SK-N-SH (cell line): ENCODE measurements around the gene DGKE. TPM values are rescaled to one million over a fixed set of nuclear protein-coding genes. Genes with fewer than 3 reads are reported as not detected.

Experiments
- CTCF ChIA-PET: fragments of 300-600, 350-600 bp; formaldehyde crosslinking; extraction: SDS; loops from one replicate; lab custom pipeline; 2021; lab: Yijun Ruan, JAX
- POLR2A ChIA-PET: fragments of 350-600 bp; sonication (Branson Sonifier 250); formaldehyde crosslinking; extraction: SDS; loops from one replicate; lab custom pipeline; 2020; ENCODE audit warnings: antibody characterized with exemption, inconsistent platforms; lab: Yijun Ruan, JAX
- DNase-seq: peaks from one replicate; pipeline ENCODE4 v3.0.0; 2012
- H2AFZ ChIP-seq: fragments of 200-600 bp; sonication (generic); 2 replicates; pipeline ENCODE4 v1.8.1; 2016; ENCODE audit warnings: antibody characterized with exemption, mild to moderate bottlenecking, low read depth
- H3F3A ChIP-seq: fragments of 200-600 bp; sonication (generic); replicated peaks from 2 replicates; pipeline ENCODE3; 2016; ENCODE audit warnings: antibody characterized with exemption, mild to moderate bottlenecking; ENCODE audit not compliant: insufficient read depth
- H3K27ac ChIP-seq, 2 experiments: fragments of 200-500 bp in 1 of 2; fragments of 200-600 bp in 1 of 2; sonication (Bioruptor generic) in 1 of 2; sonication (generic), shearing (Covaris generic) in 1 of 2; 2 replicates each; pipeline versions ENCODE4 v1.5.1 to v1.6.1; 2014 to 2016; ENCODE audit warnings: low read depth in 2 of 2, inconsistent platforms in 1 of 2, low read length in 1 of 2, mild to moderate bottlenecking in 1 of 2, mixed read lengths in 1 of 2
- H3K27me3 ChIP-seq: fragments of 200-600 bp; sonication (generic), shearing (Covaris generic); 2 replicates; pipeline ENCODE4 v1.6.1; 2016; ENCODE audit warnings: mixed run types; ENCODE audit not compliant: insufficient read depth
- H3K36me3 ChIP-seq, 2 experiments: fragments of 200-500 bp in 1 of 2; fragments of 200-600 bp in 1 of 2; sonication (Bioruptor generic) in 1 of 2; sonication (generic) in 1 of 2; replicated peaks in 1 of 2; 2 replicates each; pipeline versions ENCODE3 to v1.5.1; 2014 to 2016; ENCODE audit warnings: low read length in 1 of 2, mild to moderate bottlenecking in 1 of 2; ENCODE audit not compliant: insufficient read depth in 2 of 2, control insufficient read depth in 1 of 2
- H3K4me1 ChIP-seq, 2 experiments: fragments of 200-500 bp in 1 of 2; fragments of 200-600 bp in 1 of 2; sonication (Bioruptor generic) in 1 of 2; sonication (generic), shearing (Covaris generic) in 1 of 2; 2 replicates each; pipeline versions ENCODE4 v1.5.1 to v1.6.1; 2014 to 2016; ENCODE audit warnings: low read depth in 1 of 2, low read length in 1 of 2, mixed run types in 1 of 2; ENCODE audit not compliant: insufficient read depth in 2 of 2, control insufficient read depth in 1 of 2
- H3K4me2 ChIP-seq: fragments of 200-600 bp; sonication (generic), shearing (Covaris generic); 2 replicates; pipeline ENCODE4 v1.6.1; 2017; ENCODE audit warnings: mixed run types
- H3K4me3 ChIP-seq, 2 experiments: fragments of 200-500 bp in 1 of 2; fragments of 200-600 bp in 1 of 2; sonication (Bioruptor generic) in 1 of 2; sonication (generic), shearing (Covaris generic) in 1 of 2; 2 replicates each; pipeline versions ENCODE4 v1.5.1 to v1.8.1; 2014 to 2016; ENCODE audit warnings: low read depth in 2 of 2, inconsistent platforms in 1 of 2, low read length in 1 of 2, mild to moderate bottlenecking in 1 of 2, mixed read lengths in 1 of 2, moderate library complexity in 1 of 2
- H3K79me2 ChIP-seq: fragments of 200-600 bp; sonication (generic); 2 replicates; pipeline ENCODE4 v1.8.1; 2017; ENCODE audit warnings: mild to moderate bottlenecking; ENCODE audit not compliant: insufficient read depth
- H3K9ac ChIP-seq: fragments of 200-600 bp; sonication (generic); 2 replicates; pipeline ENCODE4 v1.6.1; 2017; ENCODE audit warnings: mixed run types
- H3K9me2 ChIP-seq: fragments of 200-600 bp; sonication (generic); 2 replicates; pipeline ENCODE4 v1.6.1; 2017; ENCODE audit warnings: mixed run types
- H3K9me3 ChIP-seq: fragments of 200-600 bp; sonication (generic); 2 replicates; pipeline ENCODE4 v1.6.1; 2017; ENCODE audit warnings: mixed run types, mild to moderate bottlenecking, moderate library complexity
- H4K20me1 ChIP-seq: fragments of 200-600 bp; sonication (generic); 2 replicates; pipeline ENCODE4 v1.6.1; 2017; ENCODE audit warnings: mild to moderate bottlenecking, mixed run types; ENCODE audit not compliant: insufficient read depth
- ELF1 ChIP-seq: IDR thresholded peaks from 2 replicates; pipeline ENCODE4 v1.4.0; 2012
- EZH2phosphoT487 ChIP-seq: fragments of 200-600 bp; sonication (generic); IDR thresholded peaks from 2 replicates; pipeline ENCODE4 v1.6.1; 2017; ENCODE audit warnings: low read depth, mixed run types, mild to moderate bottlenecking, antibody characterized with exemption, moderate library complexity, borderline replicate concordance
- FOSL2 ChIP-seq: IDR thresholded peaks from 2 replicates; pipeline ENCODE4 v1.4.0; 2012; ENCODE audit warnings: low read depth, mild to moderate bottlenecking, moderate library complexity, borderline replicate concordance
- FOXJ3 ChIP-seq: sonication (generic); formaldehyde crosslinking; IDR thresholded peaks from 2 replicates; pipeline ENCODE4 v1.5.1; 2020; ENCODE audit warnings: mild to moderate bottlenecking, missing genetic modification reagents
- JUND ChIP-seq: IDR thresholded peaks from 2 replicates; pipeline ENCODE4 v1.4.0; 2012
- MXI1 ChIP-seq: IDR thresholded peaks from 2 replicates; pipeline ENCODE4 v1.6.1; 2012; ENCODE audit warnings: mild to moderate bottlenecking, low read depth, low read length, improper control_type of control experiment
- NFIC ChIP-seq: IDR thresholded peaks from 2 replicates; pipeline ENCODE4 v1.4.0; 2012; ENCODE audit warnings: borderline replicate concordance
- NRF1 ChIP-seq: IDR thresholded peaks from 2 replicates; pipeline ENCODE4 v1.6.1; 2012; ENCODE audit warnings: low read depth, mild to moderate bottlenecking, low read length
- RAD21 ChIP-seq: IDR thresholded peaks from 2 replicates; pipeline ENCODE4 v1.6.1; 2012; ENCODE audit warnings: mild to moderate bottlenecking, low read length
- SMC3 ChIP-seq: IDR thresholded peaks from 2 replicates; pipeline ENCODE4 v1.6.1; 2012; ENCODE audit warnings: low read depth, low read length, improper control_type of control experiment
- TCF12 ChIP-seq: IDR thresholded peaks from 2 replicates; pipeline ENCODE4 v1.4.0; 2012
- TEAD4 ChIP-seq: IDR thresholded peaks from 2 replicates; pipeline ENCODE4 v1.4.0; 2012; ENCODE audit warnings: mild to moderate bottlenecking, borderline replicate concordance; ENCODE audit not compliant: insufficient read depth
- YY1 ChIP-seq: IDR thresholded peaks from 2 replicates; pipeline ENCODE4 v1.4.0; 2012; ENCODE audit warnings: low read depth, mild to moderate bottlenecking
- WGBS: methylation state at CpG from one replicate; pipeline ENCODE4 v1.1.6; 2017; ENCODE audit warnings: low lambda C conversion rate; 5-methylcytosine and 5-hydroxymethylcytosine counted together
- polyA plus RNA-seq, 3 experiments: library from polyadenylated mRNA; depleted of rRNA; stranded (reverse); fragments of >200 nt; gene quantifications; 2 replicates each; pipeline ENCODE4 v1.2.3, GENCODE V29; 2012
- TF ChIP-seq, protein P1 (sequence below): IDR thresholded peaks from 2 replicates; pipeline ENCODE4 v1.4.0; 2012; ENCODE audit warnings: low read depth, borderline replicate concordance
- TF ChIP-seq, protein P2 (sequence below): fragments of 150-350 bp; IDR thresholded peaks from 2 replicates; pipeline ENCODE4 v1.6.1; 2016; ENCODE audit warnings: mild to moderate bottlenecking, low read depth, low read length
- TF ChIP-seq, protein P3 (sequence below): IDR thresholded peaks from 2 replicates; pipeline ENCODE4 v1.4.0; 2012; ENCODE audit warnings: low read depth, borderline replicate concordance
- TF ChIP-seq, protein P4 (sequence below): IDR thresholded peaks from 2 replicates; pipeline ENCODE4; 2012
- TF ChIP-seq, protein P5 (sequence below): IDR thresholded peaks from 2 replicates; pipeline ENCODE4 v1.6.1; 2012; ENCODE audit warnings: mild to moderate bottlenecking, low read depth, low read length, moderate library complexity

DGKE gene
- polyA plus RNA-seq, 1 of the 3 experiments (the other 2 are of a cell fraction), result 2.4 TPM

DNA sequence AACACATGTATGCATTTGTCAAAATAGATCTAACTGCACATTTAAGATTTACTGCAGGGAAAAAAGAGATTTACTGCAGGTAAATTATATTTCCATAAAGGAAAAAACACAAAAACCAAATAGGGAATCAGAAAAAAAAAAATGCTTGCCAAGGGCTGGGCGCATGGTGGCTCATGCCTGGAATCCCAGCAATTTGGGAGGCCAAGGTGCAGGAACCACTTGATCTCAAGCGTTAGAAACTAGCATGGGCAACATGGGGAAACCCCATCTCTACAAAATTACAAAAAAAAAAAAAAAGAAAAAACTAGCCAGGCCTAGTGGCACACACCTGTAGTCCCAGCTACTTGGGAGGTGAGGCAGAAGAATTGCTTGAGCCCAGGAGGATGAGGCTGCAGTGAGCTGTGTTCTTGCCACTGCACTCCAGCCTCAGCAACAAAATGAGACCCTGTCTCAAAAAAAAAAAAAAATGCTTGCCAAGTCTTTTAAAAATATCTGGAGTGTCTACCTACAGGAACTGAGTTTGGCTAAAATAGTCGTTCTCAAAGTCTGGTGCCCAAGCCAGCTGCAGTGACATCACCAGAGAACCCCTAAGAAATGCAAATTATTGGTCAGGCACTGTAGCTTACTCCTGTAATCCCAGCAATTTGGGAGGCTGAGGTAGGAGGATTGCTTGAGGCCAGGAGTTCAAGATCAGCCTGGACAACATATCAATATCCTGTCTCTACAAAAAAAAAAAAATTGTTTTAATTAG, 62.4 kb downstream of the DGKE start:
- Histone ChIP-seq H3K4me2 (no peak overlapping the region), H3K9me3 (no peaks in the 10 kb centered on the region), H3K79me2 (no peaks in the 10 kb centered on the region), H3K4me1 (peaks cover 0 to 3% of the 10 kb centered on the region in 2 experiments; a peak in 1 of 4 replicates), H3K27me3 (no peaks in the 10 kb centered on the region), H3K9ac (no peak overlapping the region), H3K27ac (no peak overlapping the region), H3F3A (peaks cover 5% of the 10 kb centered on the region), H2AFZ (no peak overlapping the region), H3K4me3 (no peak overlapping the region), H3K9me2 (no peaks in the 10 kb centered on the region), H3K36me3 (peaks cover 10 to 54% of the 10 kb centered on the region in 2 experiments), H4K20me1 (no peaks in the 10 kb centered on the region)
- 81% methylated on average over 3 of the region's 3 CpGs for WGBS
- CTCF ChIA-PET, result no interaction called here
- POLR2A ChIA-PET, result interaction anchor here (0.7 kb wide), 1 partner anchor 677 kb away, joined by 3 read pairs; no protein-coding TSS in a partner anchor
- DNase-seq, result no peak
- TF ChIP-seq, protein P1, sequence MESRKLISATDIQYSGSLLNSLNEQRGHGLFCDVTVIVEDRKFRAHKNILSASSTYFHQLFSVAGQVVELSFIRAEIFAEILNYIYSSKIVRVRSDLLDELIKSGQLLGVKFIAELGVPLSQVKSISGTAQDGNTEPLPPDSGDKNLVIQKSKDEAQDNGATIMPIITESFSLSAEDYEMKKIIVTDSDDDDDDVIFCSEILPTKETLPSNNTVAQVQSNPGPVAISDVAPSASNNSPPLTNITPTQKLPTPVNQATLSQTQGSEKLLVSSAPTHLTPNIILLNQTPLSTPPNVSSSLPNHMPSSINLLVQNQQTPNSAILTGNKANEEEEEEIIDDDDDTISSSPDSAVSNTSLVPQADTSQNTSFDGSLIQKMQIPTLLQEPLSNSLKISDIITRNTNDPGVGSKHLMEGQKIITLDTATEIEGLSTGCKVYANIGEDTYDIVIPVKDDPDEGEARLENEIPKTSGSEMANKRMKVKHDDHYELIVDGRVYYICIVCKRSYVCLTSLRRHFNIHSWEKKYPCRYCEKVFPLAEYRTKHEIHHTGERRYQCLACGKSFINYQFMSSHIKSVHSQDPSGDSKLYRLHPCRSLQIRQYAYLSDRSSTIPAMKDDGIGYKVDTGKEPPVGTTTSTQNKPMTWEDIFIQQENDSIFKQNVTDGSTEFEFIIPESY, result no peak
- TF ChIP-seq FOSL2, result no peak
- TF ChIP-seq, protein P2, sequence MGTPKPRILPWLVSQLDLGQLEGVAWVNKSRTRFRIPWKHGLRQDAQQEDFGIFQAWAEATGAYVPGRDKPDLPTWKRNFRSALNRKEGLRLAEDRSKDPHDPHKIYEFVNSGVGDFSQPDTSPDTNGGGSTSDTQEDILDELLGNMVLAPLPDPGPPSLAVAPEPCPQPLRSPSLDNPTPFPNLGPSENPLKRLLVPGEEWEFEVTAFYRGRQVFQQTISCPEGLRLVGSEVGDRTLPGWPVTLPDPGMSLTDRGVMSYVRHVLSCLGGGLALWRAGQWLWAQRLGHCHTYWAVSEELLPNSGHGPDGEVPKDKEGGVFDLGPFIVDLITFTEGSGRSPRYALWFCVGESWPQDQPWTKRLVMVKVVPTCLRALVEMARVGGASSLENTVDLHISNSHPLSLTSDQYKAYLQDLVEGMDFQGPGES, result no peak
- TF ChIP-seq TEAD4, result no peak
- no peak for TF ChIP-seq EZH2phosphoT487
- no peak for TF ChIP-seq NFIC

DNA sequence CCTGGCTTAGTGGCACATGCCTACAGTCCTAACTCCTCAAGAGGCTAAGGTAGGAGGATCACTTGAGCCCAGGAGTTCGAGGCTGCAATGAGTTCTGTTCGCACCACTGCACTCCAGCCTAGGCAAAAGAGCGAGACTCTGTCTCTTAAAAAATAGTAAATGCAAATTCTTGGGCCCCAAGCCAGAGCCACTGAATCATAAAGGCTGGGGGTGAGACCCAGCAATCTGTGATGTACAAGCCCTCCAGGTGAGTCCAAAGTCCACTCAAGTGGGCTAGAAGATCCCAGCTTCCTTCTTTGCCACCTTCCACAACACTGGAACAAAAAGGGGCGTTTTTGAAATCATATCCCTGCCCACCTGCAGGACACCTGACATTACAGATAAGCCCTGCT, 63.0 kb downstream of the DGKE start:
- H3K9me2 ChIP-seq, result no peaks in the 10 kb centered on the region
- no peak overlapping the region for H3K27ac ChIP-seq
- CTCF ChIA-PET, result no interaction called here
- H3K4me3 ChIP-seq, result no peak overlapping the region
- H3K36me3 ChIP-seq, result peaks cover 8 to 49% of the 10 kb centered on the region in 2 experiments
- H3K4me1 ChIP-seq, result peaks cover 0 to 6% of the 10 kb centered on the region in 2 experiments; a peak in 2 of 4 replicates
- H2AFZ ChIP-seq, result no peak overlapping the region
- H3F3A ChIP-seq, result peaks cover 5% of the 10 kb centered on the region
- DNase-seq, result no peak
- H3K4me2 ChIP-seq, result no peak overlapping the region
- POLR2A ChIA-PET, result interaction anchor here (0.7 kb wide), 1 partner anchor 677 kb away, joined by 3 read pairs; no protein-coding TSS in a partner anchor
- no peak overlapping the region for H3K9ac ChIP-seq
- no peaks in the 10 kb centered on the region for H3K79me2 ChIP-seq
- 66% methylated on average over 4 of the region's 4 CpGs for WGBS
- no peaks in the 10 kb centered on the region for H4K20me1 ChIP-seq
- H3K27me3 ChIP-seq, result no peaks in the 10 kb centered on the region
- no peaks in the 10 kb centered on the region for H3K9me3 ChIP-seq
- TF ChIP-seq FOXJ3, result no peak
- no peak for TF ChIP-seq NRF1
- no peak for TF ChIP-seq MXI1
- TF ChIP-seq ELF1, result no peak
- TF ChIP-seq, protein P3, sequence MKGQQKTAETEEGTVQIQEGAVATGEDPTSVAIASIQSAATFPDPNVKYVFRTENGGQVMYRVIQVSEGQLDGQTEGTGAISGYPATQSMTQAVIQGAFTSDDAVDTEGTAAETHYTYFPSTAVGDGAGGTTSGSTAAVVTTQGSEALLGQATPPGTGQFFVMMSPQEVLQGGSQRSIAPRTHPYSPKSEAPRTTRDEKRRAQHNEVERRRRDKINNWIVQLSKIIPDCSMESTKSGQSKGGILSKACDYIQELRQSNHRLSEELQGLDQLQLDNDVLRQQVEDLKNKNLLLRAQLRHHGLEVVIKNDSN, result no peak
- no peak for TF ChIP-seq FOSL2
- TF ChIP-seq, protein P4, sequence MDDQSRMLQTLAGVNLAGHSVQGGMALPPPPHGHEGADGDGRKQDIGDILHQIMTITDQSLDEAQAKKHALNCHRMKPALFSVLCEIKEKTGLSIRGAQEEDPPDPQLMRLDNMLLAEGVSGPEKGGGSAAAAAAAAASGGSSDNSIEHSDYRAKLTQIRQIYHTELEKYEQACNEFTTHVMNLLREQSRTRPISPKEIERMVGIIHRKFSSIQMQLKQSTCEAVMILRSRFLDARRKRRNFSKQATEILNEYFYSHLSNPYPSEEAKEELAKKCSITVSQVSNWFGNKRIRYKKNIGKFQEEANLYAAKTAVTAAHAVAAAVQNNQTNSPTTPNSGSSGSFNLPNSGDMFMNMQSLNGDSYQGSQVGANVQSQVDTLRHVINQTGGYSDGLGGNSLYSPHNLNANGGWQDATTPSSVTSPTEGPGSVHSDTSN, result no peak
- TF ChIP-seq, protein P5, sequence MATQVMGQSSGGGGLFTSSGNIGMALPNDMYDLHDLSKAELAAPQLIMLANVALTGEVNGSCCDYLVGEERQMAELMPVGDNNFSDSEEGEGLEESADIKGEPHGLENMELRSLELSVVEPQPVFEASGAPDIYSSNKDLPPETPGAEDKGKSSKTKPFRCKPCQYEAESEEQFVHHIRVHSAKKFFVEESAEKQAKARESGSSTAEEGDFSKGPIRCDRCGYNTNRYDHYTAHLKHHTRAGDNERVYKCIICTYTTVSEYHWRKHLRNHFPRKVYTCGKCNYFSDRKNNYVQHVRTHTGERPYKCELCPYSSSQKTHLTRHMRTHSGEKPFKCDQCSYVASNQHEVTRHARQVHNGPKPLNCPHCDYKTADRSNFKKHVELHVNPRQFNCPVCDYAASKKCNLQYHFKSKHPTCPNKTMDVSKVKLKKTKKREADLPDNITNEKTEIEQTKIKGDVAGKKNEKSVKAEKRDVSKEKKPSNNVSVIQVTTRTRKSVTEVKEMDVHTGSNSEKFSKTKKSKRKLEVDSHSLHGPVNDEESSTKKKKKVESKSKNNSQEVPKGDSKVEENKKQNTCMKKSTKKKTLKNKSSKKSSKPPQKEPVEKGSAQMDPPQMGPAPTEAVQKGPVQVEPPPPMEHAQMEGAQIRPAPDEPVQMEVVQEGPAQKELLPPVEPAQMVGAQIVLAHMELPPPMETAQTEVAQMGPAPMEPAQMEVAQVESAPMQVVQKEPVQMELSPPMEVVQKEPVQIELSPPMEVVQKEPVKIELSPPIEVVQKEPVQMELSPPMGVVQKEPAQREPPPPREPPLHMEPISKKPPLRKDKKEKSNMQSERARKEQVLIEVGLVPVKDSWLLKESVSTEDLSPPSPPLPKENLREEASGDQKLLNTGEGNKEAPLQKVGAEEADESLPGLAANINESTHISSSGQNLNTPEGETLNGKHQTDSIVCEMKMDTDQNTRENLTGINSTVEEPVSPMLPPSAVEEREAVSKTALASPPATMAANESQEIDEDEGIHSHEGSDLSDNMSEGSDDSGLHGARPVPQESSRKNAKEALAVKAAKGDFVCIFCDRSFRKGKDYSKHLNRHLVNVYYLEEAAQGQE, result no peak
- no peak for TF ChIP-seq TCF12
- TF ChIP-seq JUND, result no peak
- TF ChIP-seq SMC3, result no peak
- no peak for TF ChIP-seq EZH2phosphoT487
- TF ChIP-seq YY1, result no peak
- no peak for TF ChIP-seq RAD21
